ENCODE results near the gene SIRT6. TPM values are rescaled to one million over a fixed set of nuclear protein-coding genes. Genes with fewer than 3 reads are reported as not detected.
"Not testable (repeated sequence)": the region's sequence is repeated elsewhere in the genome, so short reads cannot be mapped to it uniquely, and the experiment has no call there.

SIRT6 gene
- total RNA-seq, 3 donors from 2014 or later, result 60.9 to 138 (median 118) TPM

- Histone ChIP-seq H3K9me3 (no peaks in the 10 kb centered on the region), H3K36me3 (ENCODE audit: low read depth) (no peaks in the 10 kb centered on the region), H3K4me1 (ENCODE audit: low read depth) (peaks cover 3% of the 10 kb centered on the region), H3K4me3 (no peak overlapping the region)
- no peak for TF ChIP-seq CTCF (IDR thresholded peaks at IDR 0.05)
- intact Hi-C loops (cut with DNase I, micrococcal nuclease), result no loop called here
- no peak for DNase-seq
- no peak for ATAC-seq
Observed at GRCh38 chr19:4197625-4198466, 15.5 kb upstream of the SIRT6 start.

GRCh38 chr19:4197228-4197624 is 14.9 kb upstream of the SIRT6 start:
- no peaks in the 10 kb centered on the region for H3K9me3 ChIP-seq
- ATAC-seq (no peak), DNase-seq (no peak)
- H3K36me3 ChIP-seq (ENCODE audit: low read depth), result no peaks in the 10 kb centered on the region
- no peak overlapping the region for H3K4me3 ChIP-seq
- H3K4me1 ChIP-seq (ENCODE audit: low read depth), result peaks cover 3% of the 10 kb centered on the region
- intact Hi-C loops (cut with DNase I, micrococcal nuclease), result no loop called here
- TF ChIP-seq CTCF (IDR thresholded peaks at IDR 0.05), result no peak

GRCh38 chr19:4196587-4197148 is 14.3 kb upstream of the SIRT6 start:
- intact Hi-C loops (cut with DNase I, micrococcal nuclease), result no loop called here
- no peak for TF ChIP-seq CTCF (IDR thresholded peaks at IDR 0.05)
- H3K36me3 ChIP-seq (ENCODE audit: low read depth), result no peaks in the 10 kb centered on the region
- DNase-seq, result no peak
- no peak for ATAC-seq
- no peak overlapping the region for H3K4me3 ChIP-seq
- H3K4me1 ChIP-seq (ENCODE audit: low read depth), result peaks cover 3% of the 10 kb centered on the region
- no peaks in the 10 kb centered on the region for H3K9me3 ChIP-seq

- Histone ChIP-seq H3K4me1 (ENCODE audit: low read depth) (peaks cover 3% of the 10 kb centered on the region), H3K4me3 (no peak overlapping the region), H3K36me3 (ENCODE audit: low read depth) (no peaks in the 10 kb centered on the region), H3K9me3 (no peaks in the 10 kb centered on the region)
- no peak for TF ChIP-seq CTCF (IDR thresholded peaks at IDR 0.05)
- DNase-seq (no peak), ATAC-seq (no peak)
- intact Hi-C loops (cut with DNase I, micrococcal nuclease), result no loop called here
Observed at GRCh38 chr19:4196009-4196408, 13.6 kb upstream of the SIRT6 start.

GRCh38 chr19:4194353-4194752 is 12.0 kb upstream of the SIRT6 start:
- no peak for DNase-seq
- H3K4me1 ChIP-seq (ENCODE audit: low read depth), result peaks cover 3% of the 10 kb centered on the region
- TF ChIP-seq CTCF (IDR thresholded peaks at IDR 0.05), result no peak
- H3K4me3 ChIP-seq, result no peak overlapping the region
- ATAC-seq, result no peak
- H3K9me3 ChIP-seq, result no peaks in the 10 kb centered on the region
- intact Hi-C loops (cut with DNase I, micrococcal nuclease), result no loop called here
- no peaks in the 10 kb centered on the region for H3K36me3 ChIP-seq (ENCODE audit: low read depth)

GRCh38 chr19:4192537-4192936 is 10.2 kb upstream of the SIRT6 start:
- intact Hi-C loops (cut with DNase I, micrococcal nuclease); H3K9me3 ChIP-seq; H3K4me1 ChIP-seq (ENCODE audit: low read depth); ATAC-seq; H3K36me3 ChIP-seq (ENCODE audit: low read depth); H3K4me3 ChIP-seq; DNase-seq: not testable (repeated sequence)

Data from mucosa of descending colon (tissue), 3 donors.